T-helper 1 cell treated with Interleukin-12 subunit alpha and Interleukin-12 subunit beta and Interleukin-4 antibody, amounts not matched to agents 30 ng/mL and 1 ng/mL, for 36 hours (primary cell): ENCODE results near the gene HSCB. TPM values are rescaled to one million over a fixed set of nuclear protein-coding genes. Genes with fewer than 3 reads are reported as not detected.
"Not testable (repeated sequence)": the region's sequence is repeated elsewhere in the genome, so short reads cannot be mapped to it uniquely, and the experiment has no call there.

Experiments used
- intact Hi-C: fragments of 100-400 bp; cut with micrococcal nuclease; formaldehyde crosslinking; loops from one replicate; pipeline ENCODE4 v1.15.1; 2024
- total RNA-seq: library from RNA; stranded (reverse); gene quantifications from 2 replicates; pipeline ENCODE4 v1.2.3, GENCODE V29; 2022

The HSCB gene
- total RNA-seq = 13.3 and 14.2 TPM in 2 replicates

- intact Hi-C loops = loop anchor here (1.0 to 5.0 kb wide), 9 partner anchors 30 to 823 kb away; partner anchors contain the start of genes CCDC117, EWSR1, KREMEN1 and PITPNB
Observed at GRCh38 chr22:28741785-28742561, at the start of gene HSCB, which contains the start of gene CHEK2. HSCB (plus strand) TSS chr22:28742039; CDS start chr22:28742096, 57 bp downstream. CHEK2 (minus strand) TSS chr22:28741820; CDS start chr22:28734721, 7,099 bp downstream.

GRCh38 chr22:28693041-28693760 lies 48.6 kb upstream of the HSCB start:
- intact Hi-C loops = not testable (repeated sequence)

GRCh38 chr22:28702891-28703290 lies 38.9 kb upstream of the HSCB start:
- intact Hi-C loops = no loop called here

- intact Hi-C loops = no loop called here
Observed at GRCh38 chr22:28703436-28703835, 38.4 kb upstream of the HSCB start.

- intact Hi-C loops = no loop called here
Observed at GRCh38 chr22:28706845-28707244, 35.0 kb upstream of the HSCB start.

- intact Hi-C loops = no loop called here
Observed at GRCh38 chr22:28710107-28710506, 31.7 kb upstream of the HSCB start.

GRCh38 chr22:28710576-28711191 lies 31.2 kb upstream of the HSCB start:
- intact Hi-C loops = no loop called here

- intact Hi-C loops = no loop called here
Observed at GRCh38 chr22:28711341-28711740, 30.5 kb upstream of the HSCB start.

- intact Hi-C loops = no loop called here
Observed at GRCh38 chr22:28711820-28712777, 29.7 kb upstream of the HSCB start.

GRCh38 chr22:28714043-28714628 lies 27.7 kb upstream of the HSCB start:
- intact Hi-C loops = loop anchor here (1.0 kb wide), 1 partner anchor 40 kb away; no protein-coding TSS in a partner anchor

GRCh38 chr22:28715611-28716010 lies 26.2 kb upstream of the HSCB start:
- intact Hi-C loops = no loop called here

GRCh38 chr22:28716686-28717085 lies 25.2 kb upstream of the HSCB start:
- intact Hi-C loops = no loop called here

GRCh38 chr22:28718044-28718443 lies 23.8 kb upstream of the HSCB start:
- intact Hi-C loops = no loop called here

- intact Hi-C loops = loop anchor here (10.0 kb wide), 1 partner anchor 123 kb away; no protein-coding TSS in a partner anchor
Observed at GRCh38 chr22:28728002-28728401, 13.8 kb upstream of the HSCB start.

GRCh38 chr22:28728621-28729313 lies 13.1 kb upstream of the HSCB start:
- intact Hi-C loops = loop anchor here (10.0 kb wide), 1 partner anchor 124 kb away; no protein-coding TSS in a partner anchor

- intact Hi-C loops = no loop called here
Observed at GRCh38 chr22:28730179-28730578, 11.7 kb upstream of the HSCB start.

GRCh38 chr22:28734393-28734792 lies 7.4 kb upstream of the HSCB start:
- intact Hi-C loops = no loop called here

GRCh38 chr22:28736301-28737155 lies 5.3 kb upstream of the HSCB start:
- intact Hi-C loops = no loop called here

- intact Hi-C loops = no loop called here
Observed at GRCh38 chr22:28737701-28738100, 4.1 kb upstream of the HSCB start.
